Upper lobe of left lung (tissue), 4 donors: ENCODE data around the gene JMJD6.

Source experiments
- EP300 ChIP-seq, 4 donors: sonication (generic); formaldehyde crosslinking; IDR thresholded peaks; one replicate each; pipeline ENCODE4 v1.5.1; 2017; ENCODE audit warnings: antibody characterized with exemption in 4 of 4, control low read depth in 2 of 4
- POLR2A ChIP-seq, 4 donors: fragments of 450-650 bp; IDR thresholded peaks; one replicate each; pipeline ENCODE4 v1.5.1; 2016 to 2017; ENCODE audit warnings: antibody characterized with exemption in 4 of 4, mild to moderate bottlenecking in 2 of 4
- POLR2AphosphoS5 ChIP-seq, 2 donors: sonication (generic); formaldehyde crosslinking; IDR thresholded peaks; one replicate each; pipeline ENCODE4 v1.5.1; 2017; ENCODE audit warnings: antibody characterized with exemption in 2 of 2
- TF ChIP-seq, protein P1 (sequence below), 6 experiments: fragments of 450-650 bp in 4 of 6; fragments of 200-600 bp in 2 of 6; sonication (generic) in 2 of 6; IDR thresholded peaks; one replicate each; pipeline ENCODE4 v1.5.1; 2016 to 2019; ENCODE audit warnings: antibody characterized with exemption in 6 of 6

GRCh38 chr17:76747716-76748363 lies 21.4 kb upstream of the JMJD6 start:
- TF ChIP-seq, protein P1, sequence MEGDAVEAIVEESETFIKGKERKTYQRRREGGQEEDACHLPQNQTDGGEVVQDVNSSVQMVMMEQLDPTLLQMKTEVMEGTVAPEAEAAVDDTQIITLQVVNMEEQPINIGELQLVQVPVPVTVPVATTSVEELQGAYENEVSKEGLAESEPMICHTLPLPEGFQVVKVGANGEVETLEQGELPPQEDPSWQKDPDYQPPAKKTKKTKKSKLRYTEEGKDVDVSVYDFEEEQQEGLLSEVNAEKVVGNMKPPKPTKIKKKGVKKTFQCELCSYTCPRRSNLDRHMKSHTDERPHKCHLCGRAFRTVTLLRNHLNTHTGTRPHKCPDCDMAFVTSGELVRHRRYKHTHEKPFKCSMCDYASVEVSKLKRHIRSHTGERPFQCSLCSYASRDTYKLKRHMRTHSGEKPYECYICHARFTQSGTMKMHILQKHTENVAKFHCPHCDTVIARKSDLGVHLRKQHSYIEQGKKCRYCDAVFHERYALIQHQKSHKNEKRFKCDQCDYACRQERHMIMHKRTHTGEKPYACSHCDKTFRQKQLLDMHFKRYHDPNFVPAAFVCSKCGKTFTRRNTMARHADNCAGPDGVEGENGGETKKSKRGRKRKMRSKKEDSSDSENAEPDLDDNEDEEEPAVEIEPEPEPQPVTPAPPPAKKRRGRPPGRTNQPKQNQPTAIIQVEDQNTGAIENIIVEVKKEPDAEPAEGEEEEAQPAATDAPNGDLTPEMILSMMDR (IDR thresholded peaks at IDR 0.05) = no peak
- no peak for TF ChIP-seq POLR2A (IDR thresholded peaks at IDR 0.05)
- no peak for TF ChIP-seq POLR2AphosphoS5 (IDR thresholded peaks at IDR 0.05)
- no peak for TF ChIP-seq EP300 (IDR thresholded peaks at IDR 0.05)
